DND-41 (cell line): ENCODE results near the gene TADA2B.

Experiments
- ATAC-seq: fragments of 200-7000 bp; cut with Tn5 transposase; 3 replicates; pipeline ENCODE4 v1.9.1; 2021; ENCODE audit warnings: low read depth; ENCODE audit not compliant: insufficient read depth
- DNase-seq: peaks from one replicate; pipeline ENCODE4 v3.0.0-alpha.2; 2020
- H2AFZ ChIP-seq: 2 replicates; pipeline ENCODE4 v1.6.0; 2012; ENCODE audit warnings: low read depth, low read length
- H3K27ac ChIP-seq: 2 replicates; pipeline ENCODE4 v1.5.1; 2012; ENCODE audit warnings: low read length, inconsistent platforms
- H3K27me3 ChIP-seq: fragments of 200-600 bp; sonication (generic); 2 replicates; pipeline ENCODE4 v1.6.0; 2012; ENCODE audit warnings: low read length, mild to moderate bottlenecking, inconsistent platforms; ENCODE audit not compliant: insufficient read depth, poor library complexity
- H3K36me3 ChIP-seq: 2 replicates; pipeline ENCODE4 v1.5.1; 2012; ENCODE audit warnings: low read length, inconsistent platforms; ENCODE audit not compliant: insufficient read depth
- H3K4me1 ChIP-seq: 2 replicates; pipeline ENCODE4 v1.5.1; 2012; ENCODE audit warnings: mild to moderate bottlenecking, low read length; ENCODE audit not compliant: insufficient read depth
- H3K4me2 ChIP-seq: 2 replicates; pipeline ENCODE4 v1.6.0; 2012; ENCODE audit warnings: mild to moderate bottlenecking, moderate library complexity, low read length, inconsistent platforms; ENCODE audit not compliant: insufficient read depth
- H3K4me3 ChIP-seq, 2 experiments: fragments of 200-600 bp in 1 of 2; shearing (Covaris generic) in 1 of 2; 2 replicates each; pipeline ENCODE4 v1.5.1; 2012 to 2016; ENCODE audit warnings: inconsistent platforms in 2 of 2, low read length in 2 of 2, mild to moderate bottlenecking in 2 of 2, low read depth in 1 of 2, moderate library complexity in 1 of 2
- H3K79me2 ChIP-seq: 2 replicates; pipeline ENCODE4 v1.6.0; 2012; ENCODE audit warnings: low read length, inconsistent platforms; ENCODE audit not compliant: insufficient read depth
- H3K9ac ChIP-seq: 2 replicates; pipeline ENCODE4 v1.6.0; 2012; ENCODE audit warnings: low read depth, mild to moderate bottlenecking, inconsistent platforms, low read length, moderate library complexity
- H3K9me3 ChIP-seq: 2 replicates; pipeline ENCODE4 v1.5.1; 2012; ENCODE audit warnings: low read length, moderate library complexity, mild to moderate bottlenecking, inconsistent platforms; ENCODE audit not compliant: insufficient read depth, severe bottlenecking
- H4K20me1 ChIP-seq: 2 replicates; pipeline ENCODE4 v1.6.0; 2012; ENCODE audit warnings: low read length; ENCODE audit not compliant: insufficient read depth
- CTCF ChIP-seq: IDR thresholded peaks from 2 replicates; pipeline ENCODE4 v1.5.1; 2012; ENCODE audit warnings: borderline replicate concordance, low read length, moderate library complexity, mild to moderate bottlenecking; ENCODE audit not compliant: poor library complexity, severe bottlenecking; ENCODE audit errors: extremely low read depth
- EZH2 ChIP-seq: IDR thresholded peaks from 3 replicates; pipeline ENCODE4 v1.6.1; 2012; ENCODE audit warnings: borderline replicate concordance, low read depth, mild to moderate bottlenecking, moderate library complexity, low read length, inconsistent platforms; ENCODE audit not compliant: severe bottlenecking

The TADA2B gene

GRCh38 chr4:7016086-7016485, 27.1 kb upstream of the TADA2B start:
- no peaks in the 10 kb centered on the region for H3K9me3 ChIP-seq

GRCh38 chr4:7016512-7016911, 26.7 kb upstream of the TADA2B start:
- Histone ChIP-seq H3K4me3 (no peak overlapping the region), H3K79me2 (no peaks in the 10 kb centered on the region), H3K36me3 (peaks cover 85% of the 10 kb centered on the region), H3K9ac (no peak overlapping the region), H3K9me3 (no peaks in the 10 kb centered on the region), H3K4me2 (no peak overlapping the region), H2AFZ (no peak overlapping the region), H4K20me1 (peaks cover 3% of the 10 kb centered on the region), H3K27ac (no peak overlapping the region), H3K27me3 (no peaks in the 10 kb centered on the region), H3K4me1 (no peaks in the 10 kb centered on the region)
- TF ChIP-seq EZH2 (no peak), CTCF (no peak)
- no peak for DNase-seq
- no peak for ATAC-seq

More at GRCh38 chr4:7016086-7016485, 27.1 kb upstream of the TADA2B start:
- Histone ChIP-seq H3K79me2 (no peaks in the 10 kb centered on the region), H4K20me1 (peaks cover 3% of the 10 kb centered on the region), H2AFZ (no peak overlapping the region), H3K27ac (no peak overlapping the region), H3K4me1 (no peaks in the 10 kb centered on the region), H3K27me3 (no peaks in the 10 kb centered on the region), H3K36me3 (peaks cover 88% of the 10 kb centered on the region), H3K4me2 (no peak overlapping the region), H3K4me3 (no peak overlapping the region), H3K9ac (no peak overlapping the region)
- TF ChIP-seq EZH2 (no peak), CTCF (no peak)
- ATAC-seq: no peak
- DNase-seq: no peak

- Histone ChIP-seq H2AFZ (no peak overlapping the region), H3K27ac (no peak overlapping the region), H3K4me3 (no peak overlapping the region), H4K20me1 (peaks cover 3% of the 10 kb centered on the region), H3K9ac (no peak overlapping the region), H3K9me3 (no peaks in the 10 kb centered on the region), H3K36me3 (peaks cover 87% of the 10 kb centered on the region), H3K27me3 (no peaks in the 10 kb centered on the region), H3K4me2 (no peak overlapping the region), H3K4me1 (no peaks in the 10 kb centered on the region), H3K79me2 (no peaks in the 10 kb centered on the region)
- ATAC-seq (no peak), DNase-seq (no peak)
- TF ChIP-seq EZH2: no peak
- TF ChIP-seq CTCF: no peak
These were observed 25.6 kb upstream of the TADA2B start for GRCh38 chr4:7017446-7018048.
